Neutrophil (primary cell): ENCODE data around the gene CACNA1C.

Experiments used
- H3K27ac ChIP-seq: fragments of 200-600 bp; sonication (generic); 2 replicates; pipeline ENCODE4 v1.5.1; 2016; ENCODE audit warnings: mild to moderate bottlenecking, moderate library complexity
- H3K27me3 ChIP-seq: fragments of 200-600 bp; sonication (generic); 2 replicates; pipeline ENCODE4 v1.6.0; 2016; ENCODE audit warnings: mild to moderate bottlenecking
- H3K36me3 ChIP-seq: fragments of 200-600 bp; sonication (generic); 2 replicates; pipeline ENCODE4 v1.5.1; 2017
- H3K4me1 ChIP-seq, 2 experiments: fragments of 200-600 bp in 1 of 2; sonication (generic) in 1 of 2; 1 replicate in 1 of 2; 2 replicates in 1 of 2; pipeline versions ENCODE4 v1.5.1 to v1.6.1; 2013 to 2016; ENCODE audit warnings: low read depth in 1 of 2, low read length in 1 of 2, mild to moderate bottlenecking in 1 of 2, moderate library complexity in 1 of 2; ENCODE audit not compliant: control insufficient read depth in 1 of 2, insufficient read depth in 1 of 2
- H3K4me3 ChIP-seq, 2 experiments: fragments of 200-600 bp in 1 of 2; sonication (generic) in 1 of 2; 1 replicate in 1 of 2; 2 replicates in 1 of 2; pipeline ENCODE4 v1.5.1; 2013 to 2016; ENCODE audit warnings: low read depth in 1 of 2, low read length in 1 of 2, mild to moderate bottlenecking in 1 of 2, moderate library complexity in 1 of 2
- H3K9me3 ChIP-seq: fragments of 200-600 bp; sonication (generic); 2 replicates; pipeline ENCODE4 v1.5.1; 2016
- TF ChIP-seq, protein P1 (sequence below): fragments of 200-600 bp; sonication (generic); IDR thresholded peaks from 2 replicates; pipeline ENCODE4 v1.5.1; 2016; ENCODE audit warnings: antibody characterized with exemption

Gene CACNA1C

DNA sequence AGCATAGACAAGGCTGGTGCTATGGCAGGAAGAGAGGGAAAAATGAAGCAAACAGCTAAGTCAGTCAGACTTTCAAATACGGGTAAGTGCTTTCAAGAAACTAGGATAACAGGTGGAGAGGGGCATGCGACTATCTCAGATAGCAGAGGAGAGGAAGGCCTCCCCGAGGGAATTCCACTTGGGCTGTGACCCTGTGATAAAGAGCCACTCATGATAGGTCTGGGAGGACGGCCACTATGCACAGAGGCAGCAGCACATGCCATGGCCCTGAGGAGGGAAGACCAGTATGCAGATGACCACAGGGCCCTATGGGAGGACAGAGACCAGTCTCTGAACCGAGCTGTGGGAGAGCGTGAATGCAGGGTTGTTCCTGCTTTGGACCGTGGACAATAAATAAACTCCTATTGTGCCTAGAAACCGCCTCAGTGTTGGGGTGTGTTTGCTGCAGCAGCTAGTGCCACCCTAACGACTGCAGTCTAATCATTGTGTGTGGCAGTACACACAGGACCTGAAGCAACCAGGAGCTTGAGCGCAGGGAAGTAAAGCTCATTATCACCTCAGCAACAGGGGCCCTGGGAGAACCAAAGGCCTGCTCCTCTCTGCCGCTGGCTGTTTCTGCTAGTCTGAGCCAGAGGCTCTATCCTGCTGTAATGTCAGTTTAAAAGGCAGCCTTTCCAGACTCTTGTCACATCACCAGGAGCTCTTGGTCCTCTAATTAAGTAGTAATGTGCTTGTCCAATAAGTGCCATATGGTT lies 119.1 kb downstream of the CACNA1C start:
- H3K9me3 ChIP-seq: peaks cover 6% of the 10 kb centered on the region
- no peak overlapping the region for H3K4me3 ChIP-seq
- no peaks in the 10 kb centered on the region for H3K4me1 ChIP-seq
- no peaks in the 10 kb centered on the region for H3K36me3 ChIP-seq
- no peaks in the 10 kb centered on the region for H3K27me3 ChIP-seq
- TF ChIP-seq, protein P1, sequence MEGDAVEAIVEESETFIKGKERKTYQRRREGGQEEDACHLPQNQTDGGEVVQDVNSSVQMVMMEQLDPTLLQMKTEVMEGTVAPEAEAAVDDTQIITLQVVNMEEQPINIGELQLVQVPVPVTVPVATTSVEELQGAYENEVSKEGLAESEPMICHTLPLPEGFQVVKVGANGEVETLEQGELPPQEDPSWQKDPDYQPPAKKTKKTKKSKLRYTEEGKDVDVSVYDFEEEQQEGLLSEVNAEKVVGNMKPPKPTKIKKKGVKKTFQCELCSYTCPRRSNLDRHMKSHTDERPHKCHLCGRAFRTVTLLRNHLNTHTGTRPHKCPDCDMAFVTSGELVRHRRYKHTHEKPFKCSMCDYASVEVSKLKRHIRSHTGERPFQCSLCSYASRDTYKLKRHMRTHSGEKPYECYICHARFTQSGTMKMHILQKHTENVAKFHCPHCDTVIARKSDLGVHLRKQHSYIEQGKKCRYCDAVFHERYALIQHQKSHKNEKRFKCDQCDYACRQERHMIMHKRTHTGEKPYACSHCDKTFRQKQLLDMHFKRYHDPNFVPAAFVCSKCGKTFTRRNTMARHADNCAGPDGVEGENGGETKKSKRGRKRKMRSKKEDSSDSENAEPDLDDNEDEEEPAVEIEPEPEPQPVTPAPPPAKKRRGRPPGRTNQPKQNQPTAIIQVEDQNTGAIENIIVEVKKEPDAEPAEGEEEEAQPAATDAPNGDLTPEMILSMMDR: no peak
- no peak overlapping the region for H3K27ac ChIP-seq

DNA sequence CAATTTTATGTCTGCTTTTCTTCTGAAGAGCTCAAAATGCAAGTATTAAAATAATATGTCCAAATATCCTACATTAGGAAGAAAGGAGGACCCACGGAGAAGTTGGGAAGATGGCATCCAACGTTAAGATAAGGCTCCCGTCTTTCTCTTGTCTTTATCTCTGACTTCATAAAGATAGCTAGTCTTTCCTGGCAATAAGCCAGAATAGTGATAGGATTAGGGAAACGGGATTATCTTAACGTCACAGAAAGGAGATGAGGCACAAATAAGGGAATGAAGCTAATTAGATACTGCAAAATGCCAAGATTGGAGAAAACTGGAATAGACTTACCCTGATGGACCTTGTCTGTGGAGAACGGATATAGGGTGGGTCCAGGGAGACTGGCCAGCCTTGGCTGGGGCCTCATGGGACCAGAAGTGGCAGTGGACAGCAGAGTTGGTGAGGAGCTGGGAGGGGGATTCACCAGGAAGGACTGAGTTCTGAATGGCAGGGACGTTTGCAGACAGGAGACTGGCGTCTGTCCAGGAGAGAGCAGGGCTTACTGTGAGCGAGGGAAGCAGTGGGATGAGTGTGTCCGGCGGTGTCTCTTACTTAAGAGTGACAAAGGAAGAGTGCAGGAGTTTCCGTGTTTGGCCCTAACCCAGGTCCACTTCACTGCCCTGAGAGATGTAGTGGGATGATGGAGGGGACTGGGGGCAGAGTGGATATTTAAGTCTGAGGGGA lies 119.9 kb downstream of the CACNA1C start:
- TF ChIP-seq, protein P1: no peak
- no peak overlapping the region for H3K27ac ChIP-seq
- no peaks in the 10 kb centered on the region for H3K4me1 ChIP-seq
- H3K9me3 ChIP-seq: peaks cover 3% of the 10 kb centered on the region
- no peaks in the 10 kb centered on the region for H3K36me3 ChIP-seq
- no peak overlapping the region for H3K4me3 ChIP-seq
- H3K27me3 ChIP-seq: no peaks in the 10 kb centered on the region

DNA sequence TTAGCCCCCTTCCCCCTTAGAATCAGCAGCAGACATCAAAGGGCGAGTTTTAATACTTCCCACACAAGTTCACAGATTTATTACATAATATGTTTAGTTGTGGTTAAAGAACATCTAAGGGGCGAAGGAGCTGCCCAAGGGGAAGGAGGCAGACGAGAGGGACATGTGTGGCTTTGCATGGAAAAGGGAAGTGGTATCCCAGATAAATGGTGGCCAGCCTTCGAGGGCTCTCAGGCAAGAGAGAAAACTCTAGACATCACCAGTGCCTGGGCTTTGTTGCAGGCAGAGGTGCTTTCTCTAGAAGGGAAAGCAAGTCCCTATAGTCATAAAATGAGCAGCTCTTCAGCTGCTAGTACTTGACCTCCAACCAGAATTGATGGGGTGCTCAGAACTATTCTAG lies 121.2 kb downstream of the CACNA1C start:
- Histone ChIP-seq H3K36me3 (no peaks in the 10 kb centered on the region), H3K27me3 (no peaks in the 10 kb centered on the region), H3K27ac (no peak overlapping the region), H3K4me1 (no peaks in the 10 kb centered on the region), H3K9me3 (no peaks in the 10 kb centered on the region), H3K4me3 (no peak overlapping the region)
- TF ChIP-seq, protein P1: no peak

DNA sequence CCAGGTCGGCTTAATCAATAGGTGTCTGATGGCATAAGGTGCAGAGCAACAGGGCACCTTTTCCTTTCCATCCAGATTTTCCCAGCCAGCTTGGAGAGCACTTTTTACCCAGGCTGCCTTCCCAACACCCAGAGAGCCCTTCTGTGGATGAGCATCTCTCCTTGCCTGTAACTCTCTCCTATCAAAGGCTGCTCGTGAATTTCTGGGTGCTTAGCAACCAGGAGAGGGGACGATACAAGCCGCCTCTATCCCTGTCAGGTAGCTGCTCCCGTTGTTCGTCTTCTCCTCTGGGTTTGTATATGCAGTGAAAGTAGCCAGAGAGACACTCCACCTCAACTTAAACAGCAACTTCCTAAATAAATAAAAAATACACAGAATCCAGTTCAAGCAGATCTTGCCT lies 124.2 kb downstream of the CACNA1C start:
- Histone ChIP-seq H3K9me3 (no peaks in the 10 kb centered on the region), H3K4me1 (no peaks in the 10 kb centered on the region), H3K36me3 (no peaks in the 10 kb centered on the region), H3K27ac (no peak overlapping the region), H3K27me3 (no peaks in the 10 kb centered on the region), H3K4me3 (no peak overlapping the region)
- TF ChIP-seq, protein P1: no peak

DNA sequence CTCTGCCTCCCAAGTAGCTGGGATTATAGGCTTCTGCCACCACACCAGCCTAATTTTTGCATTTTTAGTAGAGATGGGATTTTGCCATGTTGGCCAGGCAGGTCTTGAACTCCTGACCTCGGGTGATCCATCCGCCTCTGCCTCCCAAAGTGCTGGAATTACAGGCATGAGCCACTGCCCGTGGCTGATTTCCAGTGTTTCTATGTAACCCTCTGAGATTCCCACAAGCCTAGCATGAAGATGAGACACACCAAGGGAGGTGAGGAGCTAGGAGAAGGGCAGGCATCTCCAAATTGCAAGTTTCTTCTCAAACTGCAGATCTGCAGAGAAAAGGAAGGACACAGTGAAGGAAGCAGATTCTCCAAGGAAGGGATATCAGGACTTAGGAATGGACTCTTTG lies 125.0 kb downstream of the CACNA1C start:
- H3K4me3 ChIP-seq: no peak overlapping the region
- TF ChIP-seq, protein P1: no peak
- H3K9me3 ChIP-seq: no peaks in the 10 kb centered on the region
- no peaks in the 10 kb centered on the region for H3K36me3 ChIP-seq
- no peaks in the 10 kb centered on the region for H3K27me3 ChIP-seq
- no peak overlapping the region for H3K27ac ChIP-seq
- no peaks in the 10 kb centered on the region for H3K4me1 ChIP-seq
